GM10266 (cell line): ENCODE measurements around the gene TMEM131.

Source experiments
- DNase-seq: peaks from one replicate; pipeline ENCODE4 v3.0.0; 2012; ENCODE audit errors: extremely low spot score
- CTCF ChIP-seq: IDR thresholded peaks from 2 replicates; pipeline ENCODE4 v1.5.1; 2012; ENCODE audit warnings: mild to moderate bottlenecking, low read depth; ENCODE audit not compliant: control insufficient read depth, insufficient read depth; ENCODE audit errors: missing control alignments

TMEM131 gene

GRCh38 chr2:97763176-97763845 is 232.4 kb downstream of the TMEM131 start:
- TF ChIP-seq CTCF: no peak
- no peak for DNase-seq

GRCh38 chr2:97761192-97761591 is 234.6 kb downstream of the TMEM131 start:
- no peak for DNase-seq
- no peak for TF ChIP-seq CTCF

GRCh38 chr2:97760480-97761049 is 235.2 kb downstream of the TMEM131 start:
- no peak for TF ChIP-seq CTCF
- DNase-seq: no peak

GRCh38 chr2:97759727-97760407 is 235.9 kb downstream of the TMEM131 start:
- DNase-seq: no peak
- no peak for TF ChIP-seq CTCF

- TF ChIP-seq CTCF: no peak
- no peak for DNase-seq
These were observed 237.5 kb downstream of the TMEM131 start for GRCh38 chr2:97758131-97758705.

- TF ChIP-seq CTCF: no peak
- no peak for DNase-seq
These were observed 238.7 kb downstream of the TMEM131 start for GRCh38 chr2:97757062-97757461.

GRCh38 chr2:97755491-97755890 is 240.3 kb downstream of the TMEM131 start:
- DNase-seq: no peak
- no peak for TF ChIP-seq CTCF
